A673 (cell line): ENCODE measurements around the gene MAN1C1. TPM values are rescaled to one million over a fixed set of nuclear protein-coding genes. Genes with fewer than 3 reads are reported as not detected.

Source experiments
- BruUV-seq: library from RNA; stranded (reverse); fragments of 400-500 nt; replicated peaks from 2 replicates; lab custom pipeline; 2021; lab: Mats Ljungman, UMichigan
- CTCF ChIA-PET: fragments of 300-600 bp; sonication (Branson Sonifier 250); formaldehyde crosslinking; loops from one replicate; lab custom pipeline; 2022; ENCODE audit warnings: antibody characterized with exemption; lab: Charles Lee
- POLR2A ChIA-PET: fragments of 300-600 bp; sonication (Branson Sonifier 250); formaldehyde crosslinking; loops from one replicate; lab custom pipeline; 2022; ENCODE audit warnings: antibody characterized with exemption; ENCODE audit not compliant: low non-redundant PET; lab: Charles Lee
- DNase-seq: peaks from one replicate; pipeline ENCODE4 v3.0.0-alpha.2; 2015; ENCODE audit warnings: low spot score
- H3K27ac ChIP-seq: fragments of 200-600 bp; sonication (generic); 2 replicates; pipeline ENCODE4 v1.5.1; 2016; ENCODE audit warnings: mixed run types, low read depth, mild to moderate bottlenecking, mixed read lengths, antibody characterized with exemption, low read length; ENCODE audit not compliant: poor library complexity, severe bottlenecking
- H3K27me3 ChIP-seq: fragments of 200-600 bp; sonication (generic); replicated peaks from 2 replicates; pipeline ENCODE4 v1.6.1; 2017; ENCODE audit warnings: mixed run types, low read depth, mild to moderate bottlenecking, mixed read lengths, antibody characterized with exemption, low read length; ENCODE audit not compliant: insufficient read depth, poor library complexity
- H3K36me3 ChIP-seq: fragments of 200-600 bp; sonication (generic); 2 replicates; pipeline ENCODE4 v1.6.1; 2016; ENCODE audit warnings: mixed run types, mild to moderate bottlenecking, mixed read lengths, antibody characterized with exemption, low read length; ENCODE audit not compliant: insufficient read depth, poor library complexity, severe bottlenecking
- H3K4me1 ChIP-seq: fragments of 200-600 bp; sonication (generic); 2 replicates; pipeline ENCODE4 v1.6.1; 2017; ENCODE audit warnings: mixed run types, mild to moderate bottlenecking, mixed read lengths, antibody characterized with exemption, low read length; ENCODE audit not compliant: insufficient read depth, poor library complexity, severe bottlenecking
- H3K4me3 ChIP-seq: fragments of 200-600 bp; sonication (generic); 2 replicates; pipeline ENCODE4 v1.5.1; 2016; ENCODE audit warnings: low read depth, mixed run types, mild to moderate bottlenecking, mixed read lengths, low read length; ENCODE audit not compliant: poor library complexity, severe bottlenecking
- H3K9me3 ChIP-seq: fragments of 200-600 bp; sonication (generic); 2 replicates; pipeline ENCODE4 v1.6.1; 2016; ENCODE audit warnings: mixed run types, low read depth, mild to moderate bottlenecking, mixed read lengths, antibody characterized with exemption, low read length; ENCODE audit not compliant: poor library complexity, severe bottlenecking
- EZH2 ChIP-seq: fragments of 200-600 bp; sonication (generic); IDR thresholded peaks from 2 replicates; pipeline ENCODE4 v1.6.1; 2017; ENCODE audit warnings: borderline replicate concordance, low read depth, mild to moderate bottlenecking, mixed read lengths, antibody characterized with exemption, low read length; ENCODE audit not compliant: poor library complexity, severe bottlenecking
- intact Hi-C: fragments of 100-400 bp; cut with micrococcal nuclease; formaldehyde crosslinking; loops from one replicate; pipeline ENCODE4 v1.10.0; 2022; ENCODE audit not compliant: unreplicated experiment
- total RNA-seq: library from RNA; stranded (reverse); gene quantifications from 2 replicates; pipeline ENCODE4 v1.2.3, GENCODE V29; 2021
- TF ChIP-seq, protein P1 (sequence below): fragments of 300-800, 200-600 bp; sonication (generic); conservative IDR thresholded peaks from 2 replicates; pipeline ENCODE4 v1.5.1; 2017; ENCODE audit warnings: low read depth, mild to moderate bottlenecking, antibody characterized with exemption, low read length, moderate library complexity, mixed read lengths

MAN1C1 gene
- total RNA-seq, 1 experiment from 2014 or later, result 0.21 TPM

DNA sequence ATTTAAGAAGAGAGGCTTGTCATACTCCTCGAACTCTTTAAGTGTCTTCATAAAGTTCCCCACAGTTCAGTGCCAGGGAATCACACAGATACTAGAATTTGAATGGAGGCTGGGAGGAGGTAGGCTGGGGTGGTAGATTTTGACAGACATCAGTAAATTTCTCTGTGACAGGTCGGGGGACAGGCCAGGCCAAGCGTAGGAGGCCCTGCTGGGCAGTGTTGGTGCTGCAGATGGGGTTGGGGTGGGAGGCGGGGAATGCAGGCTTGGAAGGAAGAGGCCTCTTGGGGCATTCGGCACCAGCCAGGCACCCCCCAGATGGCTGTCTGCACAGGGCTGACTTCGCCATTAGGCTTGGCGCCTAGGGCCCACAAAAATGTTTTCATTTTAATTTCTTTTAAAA, 84.0 kb downstream of the MAN1C1 start:
- DNase-seq, result no peak
- ChIA-PET CTCF (no interaction called here), POLR2A (no interaction called here)
- Histone ChIP-seq H3K4me3 (no peak overlapping the region), H3K36me3 (no peaks in the 10 kb centered on the region), H3K9me3 (no peaks in the 10 kb centered on the region), H3K4me1 (no peaks in the 10 kb centered on the region), H3K27me3 (no peaks in the 10 kb centered on the region), H3K27ac (no peak overlapping the region)
- TF ChIP-seq, protein P1, sequence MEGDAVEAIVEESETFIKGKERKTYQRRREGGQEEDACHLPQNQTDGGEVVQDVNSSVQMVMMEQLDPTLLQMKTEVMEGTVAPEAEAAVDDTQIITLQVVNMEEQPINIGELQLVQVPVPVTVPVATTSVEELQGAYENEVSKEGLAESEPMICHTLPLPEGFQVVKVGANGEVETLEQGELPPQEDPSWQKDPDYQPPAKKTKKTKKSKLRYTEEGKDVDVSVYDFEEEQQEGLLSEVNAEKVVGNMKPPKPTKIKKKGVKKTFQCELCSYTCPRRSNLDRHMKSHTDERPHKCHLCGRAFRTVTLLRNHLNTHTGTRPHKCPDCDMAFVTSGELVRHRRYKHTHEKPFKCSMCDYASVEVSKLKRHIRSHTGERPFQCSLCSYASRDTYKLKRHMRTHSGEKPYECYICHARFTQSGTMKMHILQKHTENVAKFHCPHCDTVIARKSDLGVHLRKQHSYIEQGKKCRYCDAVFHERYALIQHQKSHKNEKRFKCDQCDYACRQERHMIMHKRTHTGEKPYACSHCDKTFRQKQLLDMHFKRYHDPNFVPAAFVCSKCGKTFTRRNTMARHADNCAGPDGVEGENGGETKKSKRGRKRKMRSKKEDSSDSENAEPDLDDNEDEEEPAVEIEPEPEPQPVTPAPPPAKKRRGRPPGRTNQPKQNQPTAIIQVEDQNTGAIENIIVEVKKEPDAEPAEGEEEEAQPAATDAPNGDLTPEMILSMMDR, result no peak
- TF ChIP-seq EZH2, result no peak
- intact Hi-C loops, result no loop called here
- BruUV-seq, result no TSS peak

DNA sequence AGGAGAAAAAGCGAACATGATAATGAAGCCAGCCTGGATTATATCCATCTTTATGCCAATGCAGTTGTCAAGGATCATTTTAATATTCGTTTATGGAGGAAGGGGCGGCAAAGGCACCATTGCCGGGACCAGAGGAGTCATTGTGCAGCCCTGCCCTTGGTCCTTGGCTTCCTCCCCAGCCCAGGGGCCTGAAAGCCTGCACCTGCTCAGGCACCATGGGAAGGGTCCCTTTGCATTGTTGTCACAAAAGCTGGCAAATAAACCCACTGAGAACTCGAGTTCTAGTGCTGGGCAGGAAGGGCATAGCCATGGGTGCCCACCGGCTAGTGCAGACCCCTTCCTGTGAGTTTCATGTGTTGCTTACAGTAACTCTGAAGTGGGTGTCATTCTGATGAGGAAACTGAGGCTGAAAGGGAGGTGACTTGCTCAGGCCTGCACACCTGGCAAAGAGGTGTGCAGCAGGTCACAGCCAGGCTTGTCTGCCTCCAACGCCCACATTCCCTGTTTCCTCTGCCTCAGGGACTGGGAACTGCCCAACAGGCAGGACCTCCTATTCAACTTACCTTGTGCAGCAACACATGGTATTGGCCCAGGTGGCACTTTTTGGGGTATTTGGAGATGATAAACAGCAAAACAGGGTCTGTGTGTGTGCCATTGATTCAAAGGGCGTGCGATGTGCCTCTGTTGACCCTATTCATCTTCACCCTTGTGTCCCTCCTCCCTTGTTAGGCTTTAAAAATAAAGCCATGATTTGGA, 84.6 kb downstream of the MAN1C1 start:
- Histone ChIP-seq H3K36me3 (no peaks in the 10 kb centered on the region), H3K4me3 (no peak overlapping the region), H3K9me3 (no peaks in the 10 kb centered on the region), H3K4me1 (no peaks in the 10 kb centered on the region), H3K27ac (no peak overlapping the region), H3K27me3 (no peaks in the 10 kb centered on the region)
- BruUV-seq, result no TSS peak
- TF ChIP-seq, protein P1, result no peak
- no peak for TF ChIP-seq EZH2
- intact Hi-C loops, result no loop called here
- no peak for DNase-seq
- ChIA-PET POLR2A (no interaction called here), CTCF (no interaction called here)

DNA sequence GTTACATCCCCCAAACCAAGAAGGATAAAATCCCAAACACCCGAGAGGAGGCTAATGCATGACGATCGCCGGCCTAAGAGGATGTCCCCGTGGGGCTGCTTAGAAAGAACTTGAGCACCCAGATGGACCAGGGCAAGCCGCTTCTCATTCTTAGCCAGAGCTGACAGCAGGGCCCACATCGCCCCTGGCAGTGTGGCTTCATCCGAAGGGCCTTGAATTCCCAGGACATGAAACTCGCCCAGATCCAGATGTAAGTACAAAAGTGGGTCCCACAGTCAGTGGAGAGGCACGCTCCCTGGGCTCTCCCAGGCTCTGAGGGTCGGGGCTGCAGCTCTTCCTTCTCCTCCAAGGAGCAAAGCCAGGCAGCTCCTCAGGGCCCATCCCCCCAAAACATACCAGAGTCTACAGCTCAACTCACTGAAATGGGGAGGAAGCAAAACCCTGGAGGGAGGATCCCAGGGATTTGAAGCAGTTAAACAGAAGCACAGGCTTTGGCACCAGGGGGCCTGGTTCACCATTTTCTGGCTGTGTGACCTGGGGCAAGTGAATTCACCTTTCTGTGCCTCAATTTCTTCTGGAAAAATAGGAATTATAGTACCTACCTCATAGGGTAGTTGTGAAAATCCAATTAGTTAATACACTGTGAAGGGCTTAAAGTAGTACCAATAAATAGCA, 85.6 kb downstream of the MAN1C1 start:
- Histone ChIP-seq H3K36me3 (no peaks in the 10 kb centered on the region), H3K9me3 (no peaks in the 10 kb centered on the region), H3K27me3 (no peaks in the 10 kb centered on the region), H3K27ac (no peak overlapping the region), H3K4me1 (no peaks in the 10 kb centered on the region), H3K4me3 (no peak overlapping the region)
- POLR2A ChIA-PET, result no interaction called here
- BruUV-seq, result no TSS peak
- intact Hi-C loops, result no loop called here
- CTCF ChIA-PET, result no interaction called here
- no peak for DNase-seq
- TF ChIP-seq, protein P1, result no peak
- no peak for TF ChIP-seq EZH2
